HepG2 (cell line): Measurements from ENCODE around the gene STMN3. TPM values are rescaled to one million over a fixed set of nuclear protein-coding genes. Genes with fewer than 3 reads are reported as not detected.

Source experiments
- JUN ChIP-seq: sonication (generic); formaldehyde crosslinking; IDR thresholded peaks from 2 replicates; pipeline ENCODE4 v1.4.0; 2020; ENCODE audit warnings: mild to moderate bottlenecking, missing genetic modification reagents
- KMT2A ChIP-seq: sonication (generic); formaldehyde crosslinking; IDR thresholded peaks from 2 replicates; pipeline ENCODE4 v1.4.0; 2020; ENCODE audit warnings: missing genetic modification reagents
- NFE2 ChIP-seq: sonication (generic); formaldehyde crosslinking; IDR thresholded peaks from 2 replicates; pipeline ENCODE4 v1.4.0; 2020; ENCODE audit warnings: missing genetic modification reagents
- PRMT3 ChIP-seq: sonication (generic); formaldehyde crosslinking; IDR thresholded peaks from 2 replicates; pipeline ENCODE4 v1.8.1; 2022; ENCODE audit warnings: low read depth, mild to moderate bottlenecking, moderate library complexity, missing genetic modification reagents, borderline replicate concordance
- RFX5 ChIP-seq: IDR thresholded peaks from 2 replicates; pipeline ENCODE4 v1.6.1; 2011; ENCODE audit warnings: low read depth, low read length, improper control_type of control experiment
- SMARCC2 ChIP-seq: fragments of 450-650 bp; IDR thresholded peaks from 2 replicates; pipeline ENCODE4 v1.6.1; 2017; ENCODE audit warnings: antibody characterized with exemption, mild to moderate bottlenecking
- TBP ChIP-seq: sonication (generic); formaldehyde crosslinking; IDR thresholded peaks from 2 replicates; pipeline ENCODE4 v1.5.0; 2020; ENCODE audit warnings: missing genetic modification reagents
- TSC22D2 ChIP-seq: sonication (generic); formaldehyde crosslinking; IDR thresholded peaks from 2 replicates; pipeline ENCODE4 v1.5.1; 2020; ENCODE audit warnings: missing genetic modification reagents, mild to moderate bottlenecking, borderline replicate concordance
- ZBTB44 ChIP-seq: sonication (generic); formaldehyde crosslinking; IDR thresholded peaks from 2 replicates; pipeline ENCODE4 v1.4.0; 2020; ENCODE audit warnings: missing genetic modification reagents
- ZNF256 ChIP-seq: sonication (generic); formaldehyde crosslinking; conservative IDR thresholded peaks from 2 replicates; pipeline ENCODE4 v1.4.0; 2020; ENCODE audit warnings: missing genetic modification reagents
- ZNF431 ChIP-seq: sonication (generic); formaldehyde crosslinking; IDR thresholded peaks from 2 replicates; pipeline ENCODE4 v1.9.0; 2022; ENCODE audit warnings: missing genetic modification reagents, low read depth, mild to moderate bottlenecking, borderline replicate concordance
- ZNF704 ChIP-seq: sonication (generic); formaldehyde crosslinking; IDR thresholded peaks from 2 replicates; pipeline ENCODE4 v1.8.1; 2023; ENCODE audit warnings: mild to moderate bottlenecking, inconsistent platforms, moderate library complexity, missing genetic modification reagents, borderline replicate concordance
- polyA plus RNA-seq, 8 experiments: library from polyadenylated mRNA; depleted of rRNA in 3 of 8; stranded (reverse) in 7 of 8; unstranded in 1 of 8; fragments of >200 nt; fragmentation: Illumina TruSeq in 4 of 8; extraction: Trizol in 4 of 8; gene quantifications; 2 replicates each; pipeline versions ENCODE4 v1.2.1 to v1.2.3, GENCODE V29; 2011 to 2016; ENCODE audit warnings: low read depth in 4 of 8, missing spikeins in 1 of 8, mixed read lengths in 1 of 8; ENCODE audit not compliant: insufficient read depth in 1 of 8
- total RNA-seq, 5 experiments: library from RNA; depleted of rRNA; stranded (reverse); fragments of >200 nt; fragmentation: Illumina TruSeq; extraction: Trizol; gene quantifications; 2 replicates each; pipeline ENCODE4 v1.2.3, GENCODE V29; 2016; ENCODE audit warnings: low read depth in 1 of 5
- TF ChIP-seq, protein P1 (sequence below): sonication (generic); formaldehyde crosslinking; IDR thresholded peaks from 2 replicates; pipeline ENCODE4 v1.5.1; 2020; ENCODE audit warnings: mild to moderate bottlenecking, missing genetic modification reagents
- TF ChIP-seq, protein P2 (sequence below): IDR thresholded peaks from 2 replicates; pipeline ENCODE4 v1.6.1; 2012; ENCODE audit warnings: low read depth, low read length, improper control_type of control experiment
- TF ChIP-seq, protein P3 (sequence below): IDR thresholded peaks from 2 replicates; pipeline ENCODE4 v1.6.1; 2016
- TF ChIP-seq, protein P4 (sequence below): sonication (generic); formaldehyde crosslinking; IDR thresholded peaks from 2 replicates; pipeline ENCODE4 v1.5.1; 2020; ENCODE audit warnings: missing genetic modification reagents, mild to moderate bottlenecking, borderline replicate concordance
- TF ChIP-seq, protein P5 (sequence below): sonication (generic); formaldehyde crosslinking; IDR thresholded peaks from 2 replicates; pipeline ENCODE4 v1.4.0; 2020; ENCODE audit warnings: missing genetic modification reagents
- TF ChIP-seq, protein P6 (sequence below): sonication (generic); formaldehyde crosslinking; IDR thresholded peaks from 2 replicates; pipeline ENCODE4 v1.8.0; 2022; ENCODE audit warnings: low read depth, missing genetic modification reagents

The STMN3 gene
- total and polyA plus RNA-seq, 2 of the 13 experiments (the other 11 are each of a cell fraction or from before 2014, with no cell fraction given): 21.0 to 48.3 TPM

DNA sequence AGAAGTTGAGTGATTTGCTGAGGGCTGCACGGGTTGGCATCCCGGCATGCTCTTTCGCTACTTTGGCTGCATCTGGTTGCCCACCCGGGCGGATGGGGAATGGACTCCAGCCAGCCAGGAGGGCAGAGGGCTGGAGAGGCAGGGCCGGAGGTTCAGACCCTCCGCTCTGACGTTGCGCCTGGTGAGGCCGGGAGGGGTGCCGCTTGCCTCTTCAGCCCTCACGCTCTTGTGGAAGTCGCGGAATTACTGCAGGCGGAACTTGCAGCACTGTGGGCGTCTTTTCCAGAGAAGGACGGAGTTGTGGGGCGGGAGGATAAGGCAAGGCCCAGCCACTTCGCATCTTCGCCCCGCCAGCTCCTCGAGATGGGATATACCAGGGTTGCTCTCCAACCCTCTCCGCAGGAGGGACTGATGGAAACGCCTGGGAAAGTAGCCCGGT lies 5.5 kb upstream of the STMN3 start (continued):
- TF ChIP-seq, protein P1, sequence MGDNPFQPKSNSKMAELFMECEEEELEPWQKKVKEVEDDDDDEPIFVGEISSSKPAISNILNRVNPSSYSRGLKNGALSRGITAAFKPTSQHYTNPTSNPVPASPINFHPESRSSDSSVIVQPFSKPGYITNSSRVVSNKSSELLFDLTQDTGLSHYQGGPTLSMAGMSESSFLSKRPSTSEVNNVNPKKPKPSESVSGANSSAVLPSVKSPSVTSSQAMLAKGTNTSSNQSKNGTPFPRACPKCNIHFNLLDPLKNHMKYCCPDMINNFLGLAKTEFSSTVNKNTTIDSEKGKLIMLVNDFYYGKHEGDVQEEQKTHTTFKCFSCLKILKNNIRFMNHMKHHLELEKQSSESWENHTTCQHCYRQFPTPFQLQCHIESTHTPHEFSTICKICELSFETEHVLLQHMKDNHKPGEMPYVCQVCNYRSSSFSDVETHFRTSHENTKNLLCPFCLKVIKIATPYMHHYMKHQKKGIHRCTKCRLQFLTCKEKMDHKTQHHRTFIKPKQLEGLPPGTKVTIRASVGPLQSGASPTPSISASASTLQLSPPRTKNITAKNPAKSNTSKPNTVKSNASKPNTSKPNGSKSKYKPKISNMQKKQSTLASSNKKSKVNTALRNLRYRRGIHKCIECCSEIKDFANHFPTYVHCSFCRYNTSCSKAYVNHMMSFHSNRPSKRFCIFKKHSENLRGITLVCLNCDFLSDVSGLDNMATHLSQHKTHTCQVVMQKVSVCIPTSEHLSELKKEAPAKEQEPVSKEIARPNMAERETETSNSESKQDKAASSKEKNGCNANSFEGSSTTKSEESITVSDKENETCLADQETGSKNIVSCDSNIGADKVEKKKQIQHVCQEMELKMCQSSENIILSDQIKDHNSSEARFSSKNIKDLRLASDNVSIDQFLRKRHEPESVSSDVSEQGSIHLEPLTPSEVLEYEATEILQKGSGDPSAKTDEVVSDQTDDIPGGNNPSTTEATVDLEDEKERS (CRISPR knock-in tag): no peak; the same call in 1 of the 2 replicates
- TF ChIP-seq, protein P2, sequence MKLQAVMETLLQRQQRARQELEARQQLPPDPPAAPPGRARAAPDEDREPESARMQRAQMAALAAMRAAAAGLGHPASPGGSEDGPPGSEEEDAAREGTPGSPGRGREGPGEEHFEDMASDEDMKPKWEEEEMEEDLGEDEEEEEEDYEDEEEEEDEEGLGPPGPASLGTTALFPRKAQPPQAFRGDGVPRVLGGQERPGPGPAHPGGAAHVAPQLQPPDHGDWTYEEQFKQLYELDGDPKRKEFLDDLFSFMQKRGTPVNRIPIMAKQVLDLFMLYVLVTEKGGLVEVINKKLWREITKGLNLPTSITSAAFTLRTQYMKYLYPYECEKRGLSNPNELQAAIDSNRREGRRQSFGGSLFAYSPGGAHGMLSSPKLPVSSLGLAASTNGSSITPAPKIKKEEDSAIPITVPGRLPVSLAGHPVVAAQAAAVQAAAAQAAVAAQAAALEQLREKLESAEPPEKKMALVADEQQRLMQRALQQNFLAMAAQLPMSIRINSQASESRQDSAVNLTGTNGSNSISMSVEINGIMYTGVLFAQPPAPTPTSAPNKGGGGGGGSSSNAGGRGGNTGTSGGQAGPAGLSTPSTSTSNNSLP: no peak
- TF ChIP-seq ZBTB44 (CRISPR knock-in tag): no peak
- TF ChIP-seq NFE2 (CRISPR knock-in tag): no peak
- TF ChIP-seq JUN (CRISPR knock-in tag): no peak
- TF ChIP-seq, protein P3, sequence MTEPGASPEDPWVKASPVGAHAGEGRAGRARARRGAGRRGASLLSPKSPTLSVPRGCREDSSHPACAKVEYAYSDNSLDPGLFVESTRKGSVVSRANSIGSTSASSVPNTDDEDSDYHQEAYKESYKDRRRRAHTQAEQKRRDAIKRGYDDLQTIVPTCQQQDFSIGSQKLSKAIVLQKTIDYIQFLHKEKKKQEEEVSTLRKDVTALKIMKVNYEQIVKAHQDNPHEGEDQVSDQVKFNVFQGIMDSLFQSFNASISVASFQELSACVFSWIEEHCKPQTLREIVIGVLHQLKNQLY (CRISPR knock-in tag): no peak
- TF ChIP-seq, protein P4, sequence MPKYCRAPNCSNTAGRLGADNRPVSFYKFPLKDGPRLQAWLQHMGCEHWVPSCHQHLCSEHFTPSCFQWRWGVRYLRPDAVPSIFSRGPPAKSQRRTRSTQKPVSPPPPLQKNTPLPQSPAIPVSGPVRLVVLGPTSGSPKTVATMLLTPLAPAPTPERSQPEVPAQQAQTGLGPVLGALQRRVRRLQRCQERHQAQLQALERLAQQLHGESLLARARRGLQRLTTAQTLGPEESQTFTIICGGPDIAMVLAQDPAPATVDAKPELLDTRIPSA: no peak
- TF ChIP-seq, protein P5, sequence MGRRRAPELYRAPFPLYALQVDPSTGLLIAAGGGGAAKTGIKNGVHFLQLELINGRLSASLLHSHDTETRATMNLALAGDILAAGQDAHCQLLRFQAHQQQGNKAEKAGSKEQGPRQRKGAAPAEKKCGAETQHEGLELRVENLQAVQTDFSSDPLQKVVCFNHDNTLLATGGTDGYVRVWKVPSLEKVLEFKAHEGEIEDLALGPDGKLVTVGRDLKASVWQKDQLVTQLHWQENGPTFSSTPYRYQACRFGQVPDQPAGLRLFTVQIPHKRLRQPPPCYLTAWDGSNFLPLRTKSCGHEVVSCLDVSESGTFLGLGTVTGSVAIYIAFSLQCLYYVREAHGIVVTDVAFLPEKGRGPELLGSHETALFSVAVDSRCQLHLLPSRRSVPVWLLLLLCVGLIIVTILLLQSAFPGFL (CRISPR knock-in tag): no peak
- TF ChIP-seq ZNF431 (CRISPR knock-in tag): no peak; the same call in 1 of the 2 replicates
- TF ChIP-seq SMARCC2: no peak
- 0 out of 2 replicates have a peak, but pooled peaks have one; percentile 20 for TF ChIP-seq PRMT3 (CRISPR knock-in tag)
- TF ChIP-seq, protein P6, sequence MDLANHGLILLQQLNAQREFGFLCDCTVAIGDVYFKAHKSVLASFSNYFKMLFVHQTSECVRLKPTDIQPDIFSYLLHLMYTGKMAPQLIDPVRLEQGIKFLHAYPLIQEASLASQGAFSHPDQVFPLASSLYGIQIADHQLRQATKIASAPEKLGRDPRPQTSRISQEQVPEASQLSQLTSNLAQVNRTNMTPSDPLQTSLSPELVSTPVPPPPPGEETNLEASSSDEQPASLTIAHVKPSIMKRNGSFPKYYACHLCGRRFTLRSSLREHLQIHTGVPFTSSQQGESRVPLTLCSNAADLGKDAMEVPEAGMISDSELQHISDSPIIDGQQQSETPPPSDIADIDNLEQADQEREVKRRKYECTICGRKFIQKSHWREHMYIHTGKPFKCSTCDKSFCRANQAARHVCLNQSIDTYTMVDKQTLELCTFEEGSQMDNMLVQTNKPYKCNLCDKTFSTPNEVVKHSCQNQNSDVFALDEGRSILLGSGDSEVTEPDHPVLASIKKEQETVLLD (CRISPR knock-in tag): no peak
- no peak for TF ChIP-seq TBP (CRISPR knock-in tag)
- no peak for TF ChIP-seq ZNF256 (CRISPR knock-in tag)
- TF ChIP-seq KMT2A: no peak
- TF ChIP-seq RFX5: no peak
- TF ChIP-seq ZNF704: no peak; the same call in 1 of the 2 replicates
- no peak for TF ChIP-seq TSC22D2 (CRISPR knock-in tag)
